ENCODE measurements around the gene FNBP1. TPM values are rescaled to one million over a fixed set of nuclear protein-coding genes. Genes with fewer than 3 reads are reported as not detected.

FNBP1 gene
- total RNA-seq, 1 donor from 2014 or later: 21.9 TPM

DNA sequence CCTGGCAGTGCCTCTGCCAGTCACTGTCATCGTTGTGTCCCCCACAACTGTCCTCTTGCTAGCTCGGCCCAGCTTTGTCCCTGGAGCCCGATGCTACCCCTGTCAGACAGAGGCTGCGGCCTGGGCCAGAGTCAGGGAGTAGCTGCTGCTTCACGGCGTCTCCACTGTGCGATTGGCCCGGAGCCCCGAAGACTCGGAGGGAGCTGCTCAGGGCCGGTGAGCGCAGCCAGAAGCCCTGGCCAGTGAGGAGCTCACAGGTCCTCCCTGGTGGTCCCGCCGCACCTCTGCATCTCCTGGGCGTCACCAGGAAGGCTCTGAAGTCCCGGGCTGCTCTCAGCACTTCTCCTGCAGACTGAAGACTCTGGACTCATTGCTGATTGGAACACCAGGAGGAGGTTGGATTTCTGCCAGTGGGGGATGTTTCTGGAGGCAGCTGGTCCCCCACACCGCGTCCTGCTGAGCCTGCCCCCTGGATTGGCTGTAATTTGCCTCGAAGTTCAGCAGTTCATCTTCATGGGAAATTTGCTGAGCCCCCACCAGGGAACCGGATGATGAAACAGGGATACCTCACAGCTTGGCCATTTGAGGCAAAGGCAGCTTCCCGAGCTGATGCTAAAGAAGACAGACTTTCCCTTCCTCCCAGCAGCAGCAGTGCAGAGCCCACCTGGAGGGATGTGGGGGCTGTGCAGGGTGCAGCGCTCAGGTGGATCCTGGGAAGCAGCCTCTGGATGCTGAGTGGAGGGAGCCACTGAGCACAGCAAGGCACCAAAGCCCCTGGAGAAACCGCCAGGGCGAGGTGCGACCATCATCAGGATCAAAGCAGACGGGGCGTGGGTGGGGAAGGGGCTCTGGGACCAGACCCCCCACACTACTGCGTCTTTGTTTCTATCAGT, 162.1 kb downstream of the FNBP1 start:
- Histone ChIP-seq H3K27me3 (ENCODE audit: control insufficient read depth in 3 of 3, insufficient read depth in 3 of 3, low read length in 3 of 3) (no peaks in the 10 kb centered on the region), H3K9ac (ENCODE audit: low read depth in 1 of 3, low read length in 3 of 3) (no peak overlapping the region), H3K27ac (ENCODE audit: low read depth, low read length) (no peak overlapping the region), H3K36me3 (ENCODE audit: control insufficient read depth in 3 of 3, insufficient read depth in 3 of 3, low read length in 3 of 3) (peaks cover 23 to 44% (median 26%) of the 10 kb centered on the region in 3 donors), H3K9me3 (ENCODE audit: control insufficient read depth in 3 of 3, low read length in 3 of 3) (no peaks in the 10 kb centered on the region), H3K4me3 (ENCODE audit: low read length in 3 of 3) (no peak overlapping the region), H3K4me1 (ENCODE audit: control insufficient read depth in 3 of 3, insufficient read depth in 3 of 3, low read length in 3 of 3) (peaks cover 18 to 21% (median 20%) of the 10 kb centered on the region in 3 donors)

DNA sequence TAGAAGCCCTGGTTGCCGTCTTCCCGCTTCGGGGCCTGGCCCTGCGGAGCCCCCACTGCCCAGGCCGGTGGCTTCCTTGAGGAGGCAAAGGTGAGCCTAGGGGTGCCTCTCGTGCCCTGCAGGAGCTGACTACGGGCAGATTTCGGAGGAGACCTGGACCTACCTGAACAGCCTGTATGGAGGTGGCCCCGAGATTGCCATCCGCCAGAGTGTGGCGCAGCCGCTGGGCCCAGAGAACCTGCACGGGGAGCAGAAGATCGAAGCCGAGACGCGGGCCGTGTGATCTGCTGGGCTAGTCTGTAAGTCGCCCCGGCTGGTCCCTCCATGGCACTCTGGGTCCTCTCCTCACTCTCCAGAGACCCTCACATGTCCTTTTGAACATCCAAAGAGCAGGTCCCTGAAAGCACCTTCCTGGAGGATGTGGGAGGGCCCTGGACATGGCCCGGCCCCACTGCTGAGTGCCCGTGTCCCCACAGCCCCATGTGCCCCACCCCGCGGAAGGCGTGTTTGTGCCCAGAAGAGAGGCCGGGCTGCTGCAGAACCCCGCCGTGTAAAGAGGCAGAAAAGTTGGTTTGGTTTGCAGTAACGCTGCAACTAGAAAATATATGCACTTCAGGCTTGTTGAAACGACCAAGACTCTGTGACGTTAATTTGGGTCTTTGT, 162.9 kb downstream of the FNBP1 start:
- H3K36me3 ChIP-seq (ENCODE audit: control insufficient read depth in 3 of 3, insufficient read depth in 3 of 3, low read length in 3 of 3): peaks cover 31 to 52% (median 33%) of the 10 kb centered on the region in 3 donors
- no peak overlapping the region for H3K27ac ChIP-seq (ENCODE audit: low read depth, low read length)
- H3K9ac ChIP-seq (ENCODE audit: low read depth in 1 of 3, low read length in 3 of 3): no peak overlapping the region

DNA sequence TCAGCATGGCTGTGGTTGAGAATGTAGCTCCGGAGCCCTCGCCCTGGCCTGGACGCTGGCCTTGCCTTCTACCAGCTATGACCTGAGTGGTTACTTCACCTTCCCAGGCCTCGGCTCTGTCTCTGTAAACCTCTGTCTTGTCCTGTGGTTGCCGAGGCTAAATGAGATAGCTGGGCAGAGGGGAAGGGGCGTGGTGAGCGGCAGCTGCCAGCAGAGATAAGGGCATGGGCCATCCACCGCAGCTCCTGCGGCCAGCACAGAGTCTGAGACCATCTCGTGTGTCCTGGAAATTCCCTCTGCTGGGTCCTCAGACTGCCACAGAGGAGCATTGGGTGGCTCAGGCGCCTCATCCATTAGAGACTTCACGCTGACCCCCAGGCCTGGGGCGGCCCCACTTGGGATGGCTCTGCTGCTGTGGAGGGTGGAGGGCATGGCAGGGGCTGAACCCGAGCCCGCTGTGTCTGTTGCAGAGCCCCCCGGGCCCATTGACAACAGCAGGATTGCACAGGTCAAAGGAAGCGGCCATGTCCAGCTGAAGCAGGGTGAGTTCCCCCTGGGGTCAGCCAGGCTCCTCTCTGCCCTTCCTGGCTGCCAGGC, 163.8 kb downstream of the FNBP1 start:
- H3K9me3 ChIP-seq (ENCODE audit: control insufficient read depth in 3 of 3, low read length in 3 of 3): no peaks in the 10 kb centered on the region

More for the DNA sequence above, 162.9 kb downstream of the FNBP1 start:
- no peak overlapping the region for H3K4me3 ChIP-seq (ENCODE audit: low read length in 3 of 3)
- no peaks in the 10 kb centered on the region for H3K27me3 ChIP-seq (ENCODE audit: control insufficient read depth in 3 of 3, insufficient read depth in 3 of 3, low read length in 3 of 3)
- H3K4me1 ChIP-seq (ENCODE audit: control insufficient read depth in 3 of 3, insufficient read depth in 3 of 3, low read length in 3 of 3): peaks cover 13 to 15% (median 15%) of the 10 kb centered on the region in 3 donors
- H3K9me3 ChIP-seq (ENCODE audit: control insufficient read depth in 3 of 3, low read length in 3 of 3): no peaks in the 10 kb centered on the region

DNA sequence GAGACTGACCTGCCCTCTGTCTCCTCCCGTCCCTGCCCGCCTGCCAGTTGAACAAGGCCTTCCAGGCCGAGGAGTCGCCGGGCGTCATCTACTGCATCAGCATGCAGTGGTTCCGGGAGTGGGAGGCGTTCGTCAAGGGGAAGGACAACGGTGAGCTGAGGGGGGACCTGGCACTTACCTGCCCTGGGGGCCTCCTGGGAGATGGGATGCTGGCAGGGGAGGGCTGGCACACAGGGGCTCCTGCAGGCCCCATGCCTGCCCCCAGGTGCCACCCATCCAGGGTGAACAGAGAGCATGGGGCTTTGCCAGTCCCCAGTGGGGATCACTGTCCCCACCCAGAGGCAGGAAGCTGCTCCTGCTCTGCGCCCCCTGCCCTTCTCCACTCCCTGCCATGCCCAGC, 164.7 kb downstream of the FNBP1 start:
- H3K27ac ChIP-seq (ENCODE audit: low read depth, low read length): no peak overlapping the region
- peaks cover 0 to 3% (median 0%) of the 10 kb centered on the region in 3 donors for H3K4me1 ChIP-seq (ENCODE audit: control insufficient read depth in 3 of 3, insufficient read depth in 3 of 3, low read length in 3 of 3)
- H3K9ac ChIP-seq (ENCODE audit: low read depth in 1 of 3, low read length in 3 of 3): no peak overlapping the region
- H3K36me3 ChIP-seq (ENCODE audit: control insufficient read depth in 3 of 3, insufficient read depth in 3 of 3, low read length in 3 of 3): peaks cover 42 to 67% (median 48%) of the 10 kb centered on the region in 3 donors
- no peak overlapping the region for H3K4me3 ChIP-seq (ENCODE audit: low read length in 3 of 3)
- H3K27me3 ChIP-seq (ENCODE audit: control insufficient read depth in 3 of 3, insufficient read depth in 3 of 3, low read length in 3 of 3): no peaks in the 10 kb centered on the region
- no peaks in the 10 kb centered on the region for H3K9me3 ChIP-seq (ENCODE audit: control insufficient read depth in 3 of 3, low read length in 3 of 3)

More for the DNA sequence above, 163.8 kb downstream of the FNBP1 start:
- Histone ChIP-seq H3K4me1 (ENCODE audit: control insufficient read depth in 3 of 3, insufficient read depth in 3 of 3, low read length in 3 of 3) (peaks cover 5 to 6% (median 6%) of the 10 kb centered on the region in 3 donors), H3K27me3 (ENCODE audit: control insufficient read depth in 3 of 3, insufficient read depth in 3 of 3, low read length in 3 of 3) (no peaks in the 10 kb centered on the region), H3K27ac (ENCODE audit: low read depth, low read length) (no peak overlapping the region), H3K36me3 (ENCODE audit: control insufficient read depth in 3 of 3, insufficient read depth in 3 of 3, low read length in 3 of 3) (peaks cover 38 to 61% (median 42%) of the 10 kb centered on the region in 3 donors), H3K4me3 (ENCODE audit: low read length in 3 of 3) (no peak overlapping the region), H3K9ac (ENCODE audit: low read depth in 1 of 3, low read length in 3 of 3) (no peak overlapping the region)

DNA sequence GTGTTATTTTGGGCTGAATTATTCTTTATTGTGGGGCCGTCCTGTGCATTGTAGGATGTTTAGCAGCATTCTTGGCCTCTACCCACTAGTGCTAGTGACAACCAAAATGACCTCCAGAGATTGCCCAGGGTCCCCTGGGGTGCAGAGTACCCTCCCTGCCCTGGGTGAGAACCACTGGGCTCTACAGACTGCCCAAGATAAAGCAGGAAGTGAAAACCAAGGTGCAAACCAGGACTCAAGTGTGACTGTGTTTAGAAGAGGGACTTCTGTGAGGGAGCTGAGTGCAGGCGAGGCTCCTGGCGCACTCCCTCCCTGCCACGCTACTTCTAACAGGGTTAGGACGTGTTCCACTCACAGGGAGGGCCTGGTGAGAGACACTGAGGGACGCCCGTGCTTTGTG, 166.2 kb downstream of the FNBP1 start:
- peaks cover 42 to 60% (median 46%) of the 10 kb centered on the region in 3 donors for H3K36me3 ChIP-seq (ENCODE audit: control insufficient read depth in 3 of 3, insufficient read depth in 3 of 3, low read length in 3 of 3)
- no peak overlapping the region for H3K4me3 ChIP-seq (ENCODE audit: low read length in 3 of 3)
- no peak overlapping the region for H3K27ac ChIP-seq (ENCODE audit: low read depth, low read length)

DNA sequence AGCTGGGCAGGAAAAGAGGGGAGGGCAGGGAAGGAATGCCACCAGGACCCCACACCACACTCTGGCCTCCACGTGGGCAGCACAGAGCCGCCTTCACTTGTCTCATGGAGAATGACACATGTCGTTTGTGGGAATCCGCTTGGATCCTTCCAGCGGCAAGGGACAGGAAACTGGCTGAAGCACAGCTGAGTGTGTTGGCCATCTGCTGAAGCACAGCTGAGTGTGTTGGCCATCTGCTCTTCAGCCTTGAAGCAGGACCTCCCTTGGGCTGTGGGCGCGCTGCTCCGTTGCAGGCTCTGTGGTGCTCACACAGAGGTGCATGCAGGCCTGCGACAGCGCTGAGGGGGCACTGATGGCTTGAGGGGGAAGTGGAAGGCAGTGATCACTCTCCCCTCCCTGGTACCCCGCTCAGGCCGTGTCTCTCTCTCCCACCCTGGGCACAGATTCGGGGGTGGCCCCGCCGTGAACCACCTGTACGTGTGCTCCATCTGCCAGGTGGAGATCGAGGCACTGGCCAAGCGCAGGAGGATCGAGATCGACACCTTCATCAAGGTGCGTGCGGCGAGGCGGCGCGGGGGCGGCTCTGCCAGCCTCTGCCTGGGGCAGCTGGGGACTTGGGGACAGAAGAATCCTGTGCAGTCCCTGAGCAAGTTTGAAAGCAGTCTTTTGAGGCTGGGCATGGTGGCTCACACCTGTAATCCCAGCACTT, 167.1 kb downstream of the FNBP1 start:
- H3K36me3 ChIP-seq (ENCODE audit: control insufficient read depth in 3 of 3, insufficient read depth in 3 of 3, low read length in 3 of 3): peaks cover 37 to 56% (median 39%) of the 10 kb centered on the region in 3 donors
- H3K27ac ChIP-seq (ENCODE audit: low read depth, low read length): no peak overlapping the region
- no peak overlapping the region for H3K4me3 ChIP-seq (ENCODE audit: low read length in 3 of 3)
- H3K9ac ChIP-seq (ENCODE audit: low read depth in 1 of 3, low read length in 3 of 3): no peak overlapping the region
- peaks cover 0 to 3% (median 0%) of the 10 kb centered on the region in 3 donors for H3K4me1 ChIP-seq (ENCODE audit: control insufficient read depth in 3 of 3, insufficient read depth in 3 of 3, low read length in 3 of 3)
- H3K9me3 ChIP-seq (ENCODE audit: control insufficient read depth in 3 of 3, low read length in 3 of 3): no peaks in the 10 kb centered on the region
- no peaks in the 10 kb centered on the region for H3K27me3 ChIP-seq (ENCODE audit: control insufficient read depth in 3 of 3, insufficient read depth in 3 of 3, low read length in 3 of 3)

More for the DNA sequence above, 166.2 kb downstream of the FNBP1 start:
- no peak overlapping the region for H3K9ac ChIP-seq (ENCODE audit: low read depth in 1 of 3, low read length in 3 of 3)
- peaks cover 0 to 3% (median 0%) of the 10 kb centered on the region in 3 donors for H3K4me1 ChIP-seq (ENCODE audit: control insufficient read depth in 3 of 3, insufficient read depth in 3 of 3, low read length in 3 of 3)
- H3K9me3 ChIP-seq (ENCODE audit: control insufficient read depth in 3 of 3, low read length in 3 of 3): no peaks in the 10 kb centered on the region
- no peaks in the 10 kb centered on the region for H3K27me3 ChIP-seq (ENCODE audit: control insufficient read depth in 3 of 3, insufficient read depth in 3 of 3, low read length in 3 of 3)

DNA sequence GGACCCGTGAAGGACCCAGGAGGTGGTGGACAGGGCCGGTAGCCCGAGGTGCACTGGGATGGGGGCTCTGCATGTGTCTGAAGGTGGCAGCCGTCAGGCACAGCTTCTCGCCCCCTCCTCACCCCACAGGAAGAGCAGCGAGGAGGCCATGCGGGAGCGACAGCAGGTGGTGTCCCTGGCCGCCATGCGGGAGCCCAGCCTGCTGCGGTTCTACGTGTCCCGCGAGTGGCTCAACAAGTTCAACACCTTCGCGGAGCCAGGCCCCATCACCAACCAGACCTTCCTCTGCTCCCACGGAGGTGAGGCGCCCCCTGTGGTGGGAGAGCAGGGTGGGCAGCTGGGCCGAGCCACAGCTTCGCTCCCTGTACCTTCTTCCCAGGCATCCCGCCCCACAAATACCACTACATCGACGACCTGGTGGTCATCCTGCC, 167.8 kb downstream of the FNBP1 start:
- no peak overlapping the region for H3K9ac ChIP-seq (ENCODE audit: low read depth in 1 of 3, low read length in 3 of 3)
- H3K36me3 ChIP-seq (ENCODE audit: control insufficient read depth in 3 of 3, insufficient read depth in 3 of 3, low read length in 3 of 3): peaks cover 31 to 50% (median 34%) of the 10 kb centered on the region in 3 donors
- H3K4me1 ChIP-seq (ENCODE audit: control insufficient read depth in 3 of 3, insufficient read depth in 3 of 3, low read length in 3 of 3): peaks cover 0 to 3% (median 0%) of the 10 kb centered on the region in 3 donors
- no peaks in the 10 kb centered on the region for H3K9me3 ChIP-seq (ENCODE audit: control insufficient read depth in 3 of 3, low read length in 3 of 3)
- H3K27me3 ChIP-seq (ENCODE audit: control insufficient read depth in 3 of 3, insufficient read depth in 3 of 3, low read length in 3 of 3): no peaks in the 10 kb centered on the region
- no peak overlapping the region for H3K27ac ChIP-seq (ENCODE audit: low read depth, low read length)
- H3K4me3 ChIP-seq (ENCODE audit: low read length in 3 of 3): no peak overlapping the region

DNA sequence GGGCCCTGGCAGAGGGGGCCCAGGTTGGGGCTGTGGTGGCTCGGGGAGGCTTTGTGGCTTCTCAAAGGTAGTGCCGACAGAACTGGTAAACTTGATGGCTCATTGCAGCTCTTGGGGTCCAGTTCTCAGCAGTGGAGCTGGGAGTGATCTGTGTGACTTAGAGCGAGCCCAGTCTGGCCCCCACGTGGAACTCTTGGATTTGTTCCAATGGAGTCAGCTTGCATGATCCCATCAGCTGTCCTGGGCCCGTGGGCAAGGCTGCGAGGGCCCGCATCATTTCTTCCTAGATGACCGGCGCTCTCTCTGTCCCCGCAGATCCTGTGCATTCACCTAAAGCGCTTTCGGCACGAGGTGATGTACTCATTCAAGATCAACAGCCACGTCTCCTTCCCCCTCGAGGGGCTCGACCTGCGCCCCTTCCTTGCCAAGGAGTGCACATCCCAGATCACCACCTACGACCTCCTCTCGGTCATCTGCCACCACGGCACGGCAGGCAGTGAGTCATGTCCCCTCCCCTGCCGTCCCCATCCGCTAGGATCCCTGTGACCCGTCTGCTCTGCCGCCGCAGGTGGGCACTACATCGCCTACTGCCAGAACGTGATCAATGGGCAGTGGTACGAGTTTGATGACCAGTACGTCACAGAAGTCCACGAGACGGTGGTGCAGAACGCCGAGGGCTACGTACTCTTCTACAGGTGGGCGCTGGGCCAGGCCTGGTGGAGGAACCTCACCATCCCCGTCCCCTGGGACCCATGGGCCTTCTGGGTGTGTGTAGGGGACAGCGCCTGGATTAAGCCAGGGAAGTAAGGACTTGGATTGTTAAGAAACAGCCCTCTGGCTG, 168.5 kb downstream of the FNBP1 start:
- Histone ChIP-seq H3K4me3 (ENCODE audit: low read length in 3 of 3) (no peak overlapping the region), H3K4me1 (ENCODE audit: control insufficient read depth in 3 of 3, insufficient read depth in 3 of 3, low read length in 3 of 3) (peaks cover 0 to 3% (median 0%) of the 10 kb centered on the region in 3 donors), H3K9ac (ENCODE audit: low read depth in 1 of 3, low read length in 3 of 3) (no peak overlapping the region), H3K27ac (ENCODE audit: low read depth, low read length) (no peak overlapping the region), H3K9me3 (ENCODE audit: control insufficient read depth in 3 of 3, low read length in 3 of 3) (no peaks in the 10 kb centered on the region), H3K27me3 (ENCODE audit: control insufficient read depth in 3 of 3, insufficient read depth in 3 of 3, low read length in 3 of 3) (no peaks in the 10 kb centered on the region), H3K36me3 (ENCODE audit: control insufficient read depth in 3 of 3, insufficient read depth in 3 of 3, low read length in 3 of 3) (peaks cover 26 to 43% (median 36%) of the 10 kb centered on the region in 3 donors)
